ENCODE data around the gene BBS2.

DNA sequence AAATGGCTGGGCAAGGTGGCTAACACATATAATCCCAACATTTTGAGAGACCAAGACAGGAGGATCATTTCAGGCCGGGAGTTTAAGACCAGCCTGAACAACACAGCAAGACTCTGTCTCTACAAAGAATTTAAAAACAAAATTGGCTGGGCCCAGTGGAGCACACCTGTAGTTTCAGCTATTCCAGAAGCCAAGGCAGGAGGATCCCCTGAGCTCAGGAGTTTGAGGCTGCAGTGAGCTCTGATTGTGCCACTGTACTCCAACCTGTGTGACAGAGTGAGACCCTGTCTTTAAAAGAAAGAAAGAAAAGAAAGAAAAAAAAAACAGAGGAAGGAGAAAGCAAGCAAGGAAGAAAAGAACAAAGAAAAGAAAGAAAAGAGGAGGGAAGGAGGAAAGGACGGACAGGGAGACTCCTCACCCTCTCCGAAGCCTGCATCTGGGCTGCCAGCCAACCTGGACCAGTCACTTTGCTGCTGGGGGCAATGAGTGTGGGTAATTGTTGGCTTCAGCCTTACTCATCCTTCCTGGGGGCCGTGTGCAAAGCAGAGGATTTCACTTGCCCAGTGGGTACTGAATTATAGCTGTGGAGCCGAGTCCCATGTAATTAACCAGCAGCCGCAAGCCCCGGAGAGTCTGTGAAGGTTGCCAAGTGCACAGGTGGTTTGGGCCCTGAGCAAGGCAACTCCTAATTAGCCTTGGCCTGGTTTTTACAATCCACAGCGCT is 38.4 kb upstream of the BBS2 start:
- TF ChIP-seq ZFX (IDR thresholded peaks at IDR 0.05) = no peak
- TF ChIP-seq, protein P1, sequence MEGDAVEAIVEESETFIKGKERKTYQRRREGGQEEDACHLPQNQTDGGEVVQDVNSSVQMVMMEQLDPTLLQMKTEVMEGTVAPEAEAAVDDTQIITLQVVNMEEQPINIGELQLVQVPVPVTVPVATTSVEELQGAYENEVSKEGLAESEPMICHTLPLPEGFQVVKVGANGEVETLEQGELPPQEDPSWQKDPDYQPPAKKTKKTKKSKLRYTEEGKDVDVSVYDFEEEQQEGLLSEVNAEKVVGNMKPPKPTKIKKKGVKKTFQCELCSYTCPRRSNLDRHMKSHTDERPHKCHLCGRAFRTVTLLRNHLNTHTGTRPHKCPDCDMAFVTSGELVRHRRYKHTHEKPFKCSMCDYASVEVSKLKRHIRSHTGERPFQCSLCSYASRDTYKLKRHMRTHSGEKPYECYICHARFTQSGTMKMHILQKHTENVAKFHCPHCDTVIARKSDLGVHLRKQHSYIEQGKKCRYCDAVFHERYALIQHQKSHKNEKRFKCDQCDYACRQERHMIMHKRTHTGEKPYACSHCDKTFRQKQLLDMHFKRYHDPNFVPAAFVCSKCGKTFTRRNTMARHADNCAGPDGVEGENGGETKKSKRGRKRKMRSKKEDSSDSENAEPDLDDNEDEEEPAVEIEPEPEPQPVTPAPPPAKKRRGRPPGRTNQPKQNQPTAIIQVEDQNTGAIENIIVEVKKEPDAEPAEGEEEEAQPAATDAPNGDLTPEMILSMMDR (conservative IDR thresholded peaks at IDR 0.05) = no peak

Measured in C4-2B (cell line).